ENCODE data around the gene CD86.

DNA sequence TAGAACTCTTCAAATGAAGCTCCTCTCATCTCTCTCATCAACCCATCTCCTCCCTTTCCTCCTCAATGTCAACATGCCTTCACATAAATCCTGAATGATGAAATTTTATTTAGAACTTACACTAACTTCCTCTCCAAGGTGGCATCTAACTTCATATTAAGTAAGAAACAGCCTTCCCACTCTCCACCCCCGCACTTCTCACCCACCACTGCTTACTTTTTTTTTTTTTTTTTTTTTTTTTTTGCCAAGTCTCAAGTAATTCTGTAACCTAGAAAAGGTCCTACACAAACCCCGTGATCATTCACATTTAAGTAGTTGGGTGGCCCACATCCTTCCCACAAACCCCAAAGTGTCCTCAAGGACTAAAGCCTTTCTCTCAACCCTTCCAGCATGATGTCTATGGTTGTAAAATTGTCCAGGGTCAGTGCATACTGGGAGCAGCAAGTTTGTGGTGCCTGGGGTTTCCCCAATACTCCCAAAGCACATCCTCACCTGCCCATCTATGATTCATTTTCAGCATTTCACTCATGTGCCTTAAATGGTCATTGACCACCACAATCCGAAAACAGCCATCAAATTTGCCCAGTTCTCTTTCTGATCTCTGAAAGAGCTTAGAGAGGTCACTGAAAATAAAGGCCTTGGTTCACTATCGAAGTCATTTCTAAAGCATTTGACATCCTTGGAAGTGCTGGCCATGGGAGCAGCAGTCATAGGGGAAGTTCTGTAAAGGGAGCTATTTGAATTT lies 47.2 kb downstream of the CD86 start:
- no peak for TF ChIP-seq POLR2AphosphoS5 (IDR thresholded peaks at IDR 0.05; ENCODE audit: borderline replicate concordance, low read depth, low read length)
- TF ChIP-seq EZH2 (IDR thresholded peaks at IDR 0.05) = no peak
